GM12891 (cell line): ENCODE results near the gene RTBDN.

Experiments
- DNase-seq: peaks from one replicate; pipeline ENCODE4 v3.0.0; 2011; ENCODE audit warnings: low spot score; ENCODE audit not compliant: insufficient read length
- FAIRE-seq: peaks from 2 replicates; lab custom pipeline; 2011; peaks lifted over from hg19 to GRCh38; lab: Jason Lieb, UNC
- PAX5 ChIP-seq: IDR thresholded peaks from 2 replicates; pipeline ENCODE4 v1.6.1; 2011; ENCODE audit warnings: low read length, moderate library complexity, mild to moderate bottlenecking; ENCODE audit not compliant: insufficient read depth, severe bottlenecking
- POLR2A ChIP-seq: IDR thresholded peaks from 2 replicates; pipeline ENCODE4 v1.6.1; 2011; ENCODE audit warnings: low read depth, low read length, control low read depth
- POLR2AphosphoS5 ChIP-seq: IDR thresholded peaks from 2 replicates; pipeline ENCODE4 v1.6.1; 2011; ENCODE audit warnings: low read depth, low read length, control low read depth
- POU2F2 ChIP-seq: IDR thresholded peaks from 2 replicates; pipeline ENCODE4 v1.6.1; 2011; ENCODE audit warnings: low read depth, mild to moderate bottlenecking, control low read depth, low read length, moderate library complexity
- SPI1 ChIP-seq: IDR thresholded peaks from 2 replicates; pipeline ENCODE4 v1.6.1; 2011; ENCODE audit warnings: low read depth, low read length, control low read depth
- TAF1 ChIP-seq: IDR thresholded peaks from 2 replicates; pipeline ENCODE4 v1.6.1; 2011; ENCODE audit warnings: low read depth, low read length, control low read depth

Gene RTBDN

GRCh38 chr19:12868540-12869112 lies 34.2 kb upstream of the RTBDN start:
- FAIRE-seq (peak; percentile 80), DNase-seq (peak; percentile 59)

GRCh38 chr19:12867120-12868099 lies 33.0 kb upstream of the RTBDN start:
- peak; percentile 91 for FAIRE-seq
- peak; percentile 93 for DNase-seq

More at GRCh38 chr19:12868540-12869112, 34.2 kb upstream of the RTBDN start:
- TF ChIP-seq POLR2A (no peak), POLR2AphosphoS5 (no peak), TAF1 (no peak), SPI1 (no peak), POU2F2 (no peak), PAX5 (no peak)

GRCh38 chr19:12866416-12867119 lies 32.2 kb upstream of the RTBDN start:
- no peak for FAIRE-seq
- TF ChIP-seq SPI1 (no peak), TAF1 (no peak), POLR2A (no peak), PAX5 (no peak), POU2F2 (no peak), POLR2AphosphoS5 (no peak)
- DNase-seq, result no peak

More at GRCh38 chr19:12867120-12868099, 33.0 kb upstream of the RTBDN start:
- TF ChIP-seq POLR2A (no peak), POU2F2 (no peak), PAX5 (no peak), POLR2AphosphoS5 (no peak), TAF1 (no peak), SPI1 (no peak)

GRCh38 chr19:12865746-12866415 lies 31.5 kb upstream of the RTBDN start:
- FAIRE-seq (no peak), DNase-seq (no peak)
- TF ChIP-seq POU2F2 (no peak), POLR2A (no peak), POLR2AphosphoS5 (no peak), PAX5 (no peak), SPI1 (no peak)

DNA sequence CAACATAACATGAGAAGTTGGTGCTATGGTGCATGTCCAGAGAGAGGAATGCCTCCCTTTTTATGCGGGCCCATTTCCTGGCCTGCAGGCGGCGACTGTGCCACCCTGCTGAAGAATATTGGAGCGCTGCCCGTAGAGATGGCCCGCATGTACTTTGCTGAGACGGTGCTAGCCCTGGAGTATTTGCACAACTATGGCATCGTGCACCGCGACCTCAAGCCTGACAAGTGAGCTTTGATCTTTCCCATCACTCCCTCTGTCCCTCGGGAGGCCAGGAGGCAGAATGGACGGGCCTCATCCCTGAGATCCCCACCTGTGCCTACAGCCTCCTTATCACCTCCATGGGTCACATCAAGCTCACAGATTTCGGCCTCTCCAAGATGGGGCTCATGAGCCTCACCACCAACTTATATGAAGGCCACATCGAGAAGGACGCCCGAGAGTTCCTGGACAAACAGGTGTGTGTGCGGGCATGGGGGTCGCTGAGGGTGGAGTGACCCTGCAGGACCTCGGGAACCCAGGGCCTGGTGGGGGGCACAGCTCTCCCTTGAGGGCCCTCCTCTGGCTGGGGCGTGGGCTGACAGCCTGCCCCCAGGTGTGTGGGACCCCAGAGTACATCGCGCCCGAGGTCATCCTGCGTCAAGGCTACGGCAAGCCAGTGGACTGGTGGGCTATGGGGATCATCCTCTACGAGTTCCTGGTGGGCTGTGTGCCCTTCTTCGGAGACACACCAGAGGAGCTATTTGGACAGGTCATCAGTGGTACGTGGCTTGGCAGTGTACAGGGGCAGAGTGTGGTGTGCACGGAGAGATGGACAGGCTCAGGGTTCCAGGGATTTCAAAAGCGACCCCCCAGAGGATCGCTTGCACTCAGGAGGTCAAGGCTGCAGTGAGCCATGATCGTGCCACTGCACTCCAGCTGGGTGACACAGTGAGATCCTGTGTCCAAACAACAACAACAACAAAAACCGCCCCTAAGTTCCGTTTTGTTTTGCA lies 30.6 kb upstream of the RTBDN start:
- TF ChIP-seq TAF1, result no peak

DNA sequence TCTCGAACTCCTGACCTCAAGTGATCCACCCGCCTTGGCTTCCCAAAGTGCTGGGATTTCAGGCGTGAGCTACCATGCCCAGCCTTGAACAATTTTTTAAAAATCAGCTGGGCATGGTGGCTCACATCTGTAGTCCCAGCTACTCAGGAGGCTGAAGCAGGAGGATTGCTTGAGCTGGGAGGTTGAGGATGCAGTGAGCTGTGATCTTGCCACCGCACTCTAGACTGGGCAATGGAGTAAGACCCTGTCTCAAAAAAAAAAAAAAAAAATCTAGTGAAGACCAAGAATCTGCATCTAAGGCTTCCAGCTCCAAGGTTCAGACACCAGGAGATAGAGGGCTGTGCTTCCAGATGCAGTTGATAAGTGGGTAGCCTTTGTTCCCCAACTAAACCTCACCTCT lies 29.8 kb upstream of the RTBDN start:
- DNase-seq, result no peak
- TF ChIP-seq PAX5 (no peak), SPI1 (no peak), POLR2A (no peak), POLR2AphosphoS5 (no peak), TAF1 (no peak), POU2F2 (no peak)
- FAIRE-seq, result no peak

More for the DNA sequence above, 30.6 kb upstream of the RTBDN start:
- DNase-seq (no peak), FAIRE-seq (no peak)

GRCh38 chr19:12859546-12859945 lies 25.2 kb upstream of the RTBDN start:
- no peak for DNase-seq
- TF ChIP-seq POU2F2 (no peak), POLR2A (no peak), SPI1 (no peak), POLR2AphosphoS5 (no peak), TAF1 (no peak), PAX5 (no peak)
- FAIRE-seq, result no peak

DNA sequence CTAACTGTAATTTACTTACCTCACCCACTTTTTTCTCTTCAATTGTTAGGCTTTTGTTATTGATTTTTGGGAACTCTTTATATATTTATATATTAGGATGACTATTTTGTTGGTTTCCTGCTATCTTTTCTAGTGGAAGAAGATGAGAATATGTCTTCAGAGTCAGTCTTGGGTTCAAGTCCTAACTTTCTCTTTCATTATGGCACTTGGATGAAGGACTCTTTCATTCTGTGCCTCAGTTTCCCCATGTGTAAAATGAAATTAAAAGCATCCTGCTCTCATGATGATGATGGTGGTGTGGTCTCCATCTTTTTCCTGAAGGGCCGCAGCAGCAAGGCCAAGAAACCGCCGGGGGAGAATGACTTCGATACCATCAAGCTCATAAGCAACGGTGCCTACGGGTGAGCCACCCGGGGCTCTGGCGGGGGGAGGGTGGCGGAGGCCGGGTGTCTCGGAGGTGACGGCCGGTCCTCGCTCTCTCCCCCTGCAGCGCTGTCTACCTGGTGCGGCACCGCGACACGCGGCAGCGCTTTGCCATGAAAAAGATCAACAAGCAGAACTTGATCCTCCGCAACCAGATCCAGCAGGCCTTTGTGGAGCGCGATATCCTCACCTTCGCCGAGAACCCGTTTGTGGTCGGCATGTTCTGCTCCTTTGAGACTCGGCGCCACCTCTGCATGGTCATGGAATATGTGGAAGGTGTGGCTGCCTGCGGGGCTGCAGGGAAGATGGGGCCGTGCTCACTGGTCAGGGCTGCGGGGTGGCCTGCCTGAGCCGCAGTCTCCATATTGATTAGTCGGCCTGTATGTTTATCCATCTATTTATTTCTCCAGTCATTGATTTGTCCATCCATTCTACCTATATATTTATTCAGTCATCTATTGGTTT lies 23.9 kb upstream of the RTBDN start:
- TF ChIP-seq POU2F2 (no peak), PAX5 (no peak), POLR2A (no peak), POLR2AphosphoS5 (no peak), TAF1 (no peak), SPI1 (no peak)
- no peak for FAIRE-seq
- no peak for DNase-seq
